ENCODE data around the gene KCNAB1.
"Not testable (repeated sequence)": the region's sequence is repeated elsewhere in the genome, so short reads cannot be mapped to it uniquely, and the experiment has no call there.

KCNAB1 gene

GRCh38 chr3:156189927-156190326, 69.5 kb downstream of the KCNAB1 start:
- DNase-seq (ENCODE audit: extremely low spot score), result no peak
- ChIA-PET POLR2A (no interaction called here), CTCF (interaction anchor here (1.0 kb wide), 2 partner anchors 16 to 23 kb away, joined by 3 read pairs; no protein-coding TSS in a partner anchor)
- TF ChIP-seq CTCF (IDR thresholded peaks at IDR 0.05; ENCODE audit: control extremely low read depth, extremely low read depth, low read depth, missing control alignments), result no peak

GRCh38 chr3:156194945-156195344, 74.6 kb downstream of the KCNAB1 start:
- POLR2A ChIA-PET; CTCF ChIA-PET; DNase-seq (ENCODE audit: extremely low spot score): not testable (repeated sequence)

GRCh38 chr3:156197152-156197551, 76.8 kb downstream of the KCNAB1 start:
- DNase-seq (ENCODE audit: extremely low spot score); CTCF ChIA-PET; POLR2A ChIA-PET: not testable (repeated sequence)

- ChIA-PET POLR2A (no interaction called here), CTCF (no interaction called here)
- DNase-seq (ENCODE audit: extremely low spot score), result no peak
- TF ChIP-seq CTCF (IDR thresholded peaks at IDR 0.05; ENCODE audit: control extremely low read depth, extremely low read depth, low read depth, missing control alignments), result no peak
Observed at GRCh38 chr3:156201411-156202405, 81.3 kb downstream of the KCNAB1 start.

GRCh38 chr3:156206157-156206556, 85.8 kb downstream of the KCNAB1 start:
- no peak for TF ChIP-seq CTCF (IDR thresholded peaks at IDR 0.05; ENCODE audit: control extremely low read depth, extremely low read depth, low read depth, missing control alignments)
- DNase-seq (ENCODE audit: extremely low spot score), result no peak
- ChIA-PET CTCF (no interaction called here), POLR2A (no interaction called here)

GRCh38 chr3:156207802-156208685, 87.7 kb downstream of the KCNAB1 start:
- TF ChIP-seq CTCF (IDR thresholded peaks at IDR 0.05; ENCODE audit: control extremely low read depth, extremely low read depth, low read depth, missing control alignments), result no peak
- CTCF ChIA-PET, result no interaction called here

GRCh38 chr3:156209631-156210335, 89.4 kb downstream of the KCNAB1 start:
- DNase-seq (ENCODE audit: extremely low spot score), result no peak
- TF ChIP-seq CTCF (IDR thresholded peaks at IDR 0.05; ENCODE audit: control extremely low read depth, extremely low read depth, low read depth, missing control alignments), result no peak
- CTCF ChIA-PET, result no interaction called here
- POLR2A ChIA-PET, result no interaction called here

More at GRCh38 chr3:156207802-156208685, 87.7 kb downstream of the KCNAB1 start:
- no peak for DNase-seq (ENCODE audit: extremely low spot score)
- POLR2A ChIA-PET, result no interaction called here

Measured in GM10248 (cell line).